Kidney (tissue), 14 donors: Measurements from ENCODE around the gene PADI3. TPM values are rescaled to one million over a fixed set of nuclear protein-coding genes. Genes with fewer than 3 reads are reported as not detected.
A peak's percentile ranks its signal among the peaks of the same experiment; 100 is the strongest.

Experiments
- DNase-seq, 5 donors: peaks; one replicate each; pipeline ENCODE4 v3.0.0-alpha.2; 2013 to 2020
- FAIRE-seq: peaks from 2 replicates; lab custom pipeline; 2012; peaks lifted over from hg19 to GRCh38; lab: Jason Lieb, UNC
- H3K27ac ChIP-seq, 2 donors: one replicate each; pipeline ENCODE4 v1.7.0; 2013; ENCODE audit warnings: low read depth in 2 of 2, low read length in 2 of 2, inconsistent platforms in 1 of 2
- H3K27me3 ChIP-seq: one replicate; pipeline ENCODE4 v1.7.1; 2013; ENCODE audit warnings: low read length, inconsistent platforms; ENCODE audit not compliant: control insufficient read depth, insufficient read depth
- H3K36me3 ChIP-seq, 3 donors: one replicate each; pipeline versions ENCODE4 v1.7.0 to v1.7.1; 2013; ENCODE audit warnings: low read length in 3 of 3, control low read depth in 1 of 3, inconsistent platforms in 1 of 3; ENCODE audit not compliant: insufficient read depth in 3 of 3, control insufficient read depth in 2 of 3
- H3K4me1 ChIP-seq, 3 donors: one replicate each; pipeline versions ENCODE4 v1.7.0 to v1.7.1; 2013; ENCODE audit warnings: low read length in 3 of 3, inconsistent platforms in 1 of 3, low read depth in 1 of 3; ENCODE audit not compliant: control insufficient read depth in 2 of 3, insufficient read depth in 2 of 3
- H3K4me3 ChIP-seq, 3 donors: one replicate each; pipeline versions ENCODE4 v1.7.0 to v1.8.1; 2013; ENCODE audit warnings: low read length in 3 of 3, control low read depth in 1 of 3, inconsistent platforms in 1 of 3
- H3K9ac ChIP-seq, 3 donors: one replicate each; pipeline versions ENCODE4 v1.7.0 to v1.7.1; 2013; ENCODE audit warnings: low read length in 3 of 3, control low read depth in 1 of 3, inconsistent platforms in 1 of 3
- H3K9me3 ChIP-seq, 3 donors: one replicate each; pipeline versions ENCODE4 v1.7.0 to v1.7.1; 2013; ENCODE audit warnings: low read length in 3 of 3, control low read depth in 1 of 3, inconsistent platforms in 1 of 3; ENCODE audit not compliant: control insufficient read depth in 2 of 3, insufficient read depth in 1 of 3
- intact Hi-C: fragments of 100-400 bp; cut with DNase I; formaldehyde crosslinking; loops from one replicate; pipeline ENCODE4 v1.11.1; 2022
- polyA plus RNA-seq: library from polyadenylated mRNA; stranded (reverse); fragments of 350-450 nt; fragmentation: Illumina TruSeq; extraction: RNeasy Lipid Tissue Mini Kit (QIAGEN cat#74804); gene quantifications from one replicate; pipeline ENCODE4 v1.2.3, GENCODE V29; 2014; ENCODE audit warnings: low read depth, low replicate concordance; ENCODE audit not compliant: insufficient read depth
- total RNA-seq: library from RNA; stranded (reverse); fragmentation: NEBNext Ultra II Directional; extraction: Animal tissue kit (Norgen Biotek cat#: 25700); gene quantifications from one replicate; pipeline ENCODE4 v1.2.1, GENCODE V29; 2021
- TF ChIP-seq, protein P1 (sequence below): IDR thresholded peaks from 3 replicates; pipeline ENCODE4 v1.5.1; 2012; ENCODE audit warnings: mild to moderate bottlenecking, moderate library complexity, borderline replicate concordance; ENCODE audit not compliant: insufficient read depth; ENCODE audit errors: extremely low read depth
- donor health status: control.
- donor health status: control.
- donor health status: control.
- donor health status: control.
- donor health status: control.
- donor health status: DM: yes; HTN: yes; CAD: no.
- donor health status: Normal renal cell carcinoma (clear cell type).

Gene PADI3
- total and polyA plus RNA-seq, 2 donors from 2014 or later, result not detected

DNA sequence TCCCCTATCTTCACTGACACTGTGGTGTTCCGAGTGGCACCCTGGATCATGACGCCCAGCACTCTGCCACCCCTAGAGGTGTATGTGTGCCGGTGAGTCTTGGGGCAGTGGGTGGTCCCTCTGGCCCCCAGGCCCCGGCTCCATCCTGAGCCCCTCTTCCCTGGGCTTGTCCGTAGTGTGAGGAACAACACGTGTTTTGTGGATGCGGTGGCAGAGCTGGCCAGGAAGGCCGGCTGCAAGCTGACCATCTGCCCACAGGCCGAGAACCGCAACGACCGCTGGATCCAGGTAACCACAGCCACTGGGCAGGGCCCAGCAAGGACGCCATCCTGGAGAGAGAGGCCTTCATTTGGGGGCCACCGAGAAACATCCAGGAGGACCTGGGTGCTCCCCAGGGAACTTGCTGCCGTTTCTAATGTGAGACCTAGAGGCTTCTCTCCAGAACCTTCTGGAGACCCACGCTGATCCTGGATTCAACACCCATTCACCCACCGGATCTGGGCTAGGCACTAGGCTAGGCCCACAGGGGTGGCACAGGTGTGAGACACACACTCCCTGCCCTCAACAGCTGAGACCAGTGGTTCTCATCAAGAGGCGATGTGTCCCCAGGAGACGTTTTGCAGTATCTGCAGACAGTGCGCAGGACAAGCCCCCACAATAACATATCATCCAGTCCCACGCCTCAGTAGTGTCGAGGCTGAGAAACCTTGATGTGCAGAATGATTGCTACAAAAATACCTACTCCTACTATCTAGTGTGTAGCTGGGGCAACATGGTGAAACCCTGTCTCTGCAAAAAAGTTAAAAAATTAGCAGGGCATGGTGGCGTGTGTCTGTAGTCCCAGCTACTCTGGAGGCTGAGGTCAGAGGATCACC is 22.2 kb downstream of the PADI3 start:
- no peaks in the 10 kb centered on the region for H3K4me1 ChIP-seq
- no peak overlapping the region for H3K9ac ChIP-seq
- H3K9me3 ChIP-seq, result no peaks in the 10 kb centered on the region
- TF ChIP-seq, protein P1, sequence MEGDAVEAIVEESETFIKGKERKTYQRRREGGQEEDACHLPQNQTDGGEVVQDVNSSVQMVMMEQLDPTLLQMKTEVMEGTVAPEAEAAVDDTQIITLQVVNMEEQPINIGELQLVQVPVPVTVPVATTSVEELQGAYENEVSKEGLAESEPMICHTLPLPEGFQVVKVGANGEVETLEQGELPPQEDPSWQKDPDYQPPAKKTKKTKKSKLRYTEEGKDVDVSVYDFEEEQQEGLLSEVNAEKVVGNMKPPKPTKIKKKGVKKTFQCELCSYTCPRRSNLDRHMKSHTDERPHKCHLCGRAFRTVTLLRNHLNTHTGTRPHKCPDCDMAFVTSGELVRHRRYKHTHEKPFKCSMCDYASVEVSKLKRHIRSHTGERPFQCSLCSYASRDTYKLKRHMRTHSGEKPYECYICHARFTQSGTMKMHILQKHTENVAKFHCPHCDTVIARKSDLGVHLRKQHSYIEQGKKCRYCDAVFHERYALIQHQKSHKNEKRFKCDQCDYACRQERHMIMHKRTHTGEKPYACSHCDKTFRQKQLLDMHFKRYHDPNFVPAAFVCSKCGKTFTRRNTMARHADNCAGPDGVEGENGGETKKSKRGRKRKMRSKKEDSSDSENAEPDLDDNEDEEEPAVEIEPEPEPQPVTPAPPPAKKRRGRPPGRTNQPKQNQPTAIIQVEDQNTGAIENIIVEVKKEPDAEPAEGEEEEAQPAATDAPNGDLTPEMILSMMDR, result no peak
- no peak for FAIRE-seq
- no peaks in the 10 kb centered on the region for H3K27me3 ChIP-seq
- H3K27ac ChIP-seq, result no peak overlapping the region
- H3K36me3 ChIP-seq, result no peaks in the 10 kb centered on the region
- no peak overlapping the region for H3K4me3 ChIP-seq
- intact Hi-C loops, result no loop called here
- peak in 1 of 5 donors; percentile 57 for DNase-seq

DNA sequence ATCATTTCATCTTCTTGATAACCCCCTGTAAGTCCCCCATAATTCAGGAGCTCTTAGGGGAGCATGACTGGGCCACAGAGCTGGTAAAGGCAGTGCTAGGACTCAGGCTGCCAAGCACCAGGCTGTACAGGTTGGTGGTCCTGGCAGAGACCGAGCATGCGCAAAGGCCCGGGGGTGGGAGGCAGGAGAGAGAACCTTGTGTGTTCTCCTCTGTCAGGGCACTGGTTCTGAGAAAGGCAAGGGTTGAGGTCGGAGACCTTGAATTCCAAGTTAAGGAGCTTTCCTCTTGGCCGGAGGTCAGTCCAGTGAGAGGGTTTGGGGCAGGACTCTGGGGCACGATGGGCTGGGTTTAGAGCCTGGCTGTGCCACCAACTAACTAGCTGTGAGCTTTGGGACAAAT is 23.2 kb downstream of the PADI3 start:
- Histone ChIP-seq H3K27ac (no peak overlapping the region), H3K4me3 (no peak overlapping the region), H3K9ac (no peak overlapping the region), H3K9me3 (no peaks in the 10 kb centered on the region), H3K27me3 (no peaks in the 10 kb centered on the region), H3K4me1 (no peaks in the 10 kb centered on the region), H3K36me3 (no peaks in the 10 kb centered on the region)
- TF ChIP-seq, protein P1, result no peak
- no peak for DNase-seq
- intact Hi-C loops, result no loop called here
- FAIRE-seq, result no peak

DNA sequence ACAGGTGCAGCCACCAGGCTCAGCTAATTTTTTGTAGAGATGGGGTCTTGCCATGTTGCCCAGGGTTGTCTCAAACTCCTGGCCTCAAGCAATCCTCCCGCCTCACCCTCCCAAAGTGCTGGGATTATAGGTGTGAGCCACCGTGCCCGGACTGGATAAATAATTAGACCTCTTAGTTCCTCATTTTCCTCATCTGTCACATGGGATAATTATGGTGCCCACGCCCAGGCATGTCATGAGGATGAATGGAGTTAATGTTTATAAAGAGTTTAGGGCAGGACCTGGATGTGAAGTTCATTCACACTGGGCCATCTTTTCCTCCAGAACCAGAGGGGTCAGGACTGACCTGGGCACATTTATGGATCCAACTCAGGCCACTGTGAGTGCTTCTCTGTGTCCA is 23.7 kb downstream of the PADI3 start:
- FAIRE-seq (no peak), DNase-seq (no peak)
- Histone ChIP-seq H3K27me3 (no peaks in the 10 kb centered on the region), H3K4me3 (no peak overlapping the region), H3K27ac (no peak overlapping the region), H3K36me3 (no peaks in the 10 kb centered on the region), H3K9ac (no peak overlapping the region), H3K4me1 (no peaks in the 10 kb centered on the region), H3K9me3 (no peaks in the 10 kb centered on the region)
- TF ChIP-seq, protein P1, result no peak
- intact Hi-C loops, result no loop called here

DNA sequence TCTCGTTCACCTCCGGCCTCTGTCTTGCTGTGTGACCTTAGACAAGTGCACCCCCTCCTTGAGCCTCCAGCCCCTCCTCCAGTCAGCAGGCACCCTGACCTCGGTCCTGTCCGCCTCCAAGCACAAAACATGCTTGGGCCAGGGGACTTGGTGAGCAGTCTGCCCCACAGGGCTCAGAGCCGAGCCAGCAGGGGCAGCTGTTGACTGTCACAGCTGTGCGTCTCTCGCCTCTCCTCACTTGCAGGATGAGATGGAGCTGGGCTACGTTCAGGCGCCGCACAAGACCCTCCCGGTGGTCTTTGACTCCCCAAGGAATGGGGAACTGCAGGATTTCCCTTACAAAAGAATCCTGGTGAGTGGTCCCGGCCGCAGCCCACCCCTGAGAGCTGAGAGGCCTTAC is 24.2 kb downstream of the PADI3 start:
- H3K27ac ChIP-seq, result no peak overlapping the region
- no peaks in the 10 kb centered on the region for H3K9me3 ChIP-seq
- no peaks in the 10 kb centered on the region for H3K36me3 ChIP-seq
- FAIRE-seq, result no peak
- no peaks in the 10 kb centered on the region for H3K4me1 ChIP-seq
- no peaks in the 10 kb centered on the region for H3K27me3 ChIP-seq
- no peak overlapping the region for H3K4me3 ChIP-seq
- H3K9ac ChIP-seq, result no peak overlapping the region
- TF ChIP-seq, protein P1, result no peak
- intact Hi-C loops, result no loop called here
- no peak for DNase-seq
